ENCODE measurements around the gene LRRC39.

Gene LRRC39

GRCh38 chr1:100147875-100148274, 30.2 kb downstream of the LRRC39 start:
- DNase-seq (ENCODE audit: low read depth in 2 of 2): no peak

GRCh38 chr1:100146958-100147357, 31.1 kb downstream of the LRRC39 start:
- no peak for DNase-seq (ENCODE audit: low read depth in 2 of 2)

GRCh38 chr1:100145116-100145515, 32.9 kb downstream of the LRRC39 start:
- no peak for DNase-seq (ENCODE audit: low read depth in 2 of 2)

GRCh38 chr1:100142343-100142742, 35.7 kb downstream of the LRRC39 start:
- DNase-seq (ENCODE audit: low read depth in 2 of 2): no peak

- DNase-seq (ENCODE audit: low read depth in 2 of 2): no peak
Observed at GRCh38 chr1:100141192-100141591, 36.9 kb downstream of the LRRC39 start.

- DNase-seq (ENCODE audit: low read depth in 2 of 2): no peak
Observed at GRCh38 chr1:100137602-100138001, 40.5 kb downstream of the LRRC39 start.

- DNase-seq (ENCODE audit: low read depth in 2 of 2): no peak
Observed at GRCh38 chr1:100134872-100135271, 43.2 kb downstream of the LRRC39 start.

- DNase-seq (ENCODE audit: low read depth in 2 of 2): peak; percentile 96 to 97
Observed at GRCh38 chr1:100132566-100133477, 45.2 kb downstream of the LRRC39 start, which contains the start of the genes SASS6 and TRMT13. TSS of gene SASS6 (minus strand) at chr1:100132930. CDS start at chr1:100132814, 116 bp downstream. TSS of gene TRMT13 (plus strand) at chr1:100133163. CDS start at chr1:100133169, 6 bp downstream.

- DNase-seq (ENCODE audit: low read depth in 2 of 2): no peak
Observed at GRCh38 chr1:100131623-100132022, 46.4 kb downstream of the LRRC39 start.

- DNase-seq (ENCODE audit: low read depth in 2 of 2): no peak
Observed at GRCh38 chr1:100130552-100131077, 47.4 kb downstream of the LRRC39 start.

GRCh38 chr1:100127226-100127625, 50.8 kb downstream of the LRRC39 start:
- DNase-seq (ENCODE audit: low read depth in 2 of 2): no peak

- DNase-seq (ENCODE audit: low read depth in 2 of 2): peak; percentile 6 to 12
Observed at GRCh38 chr1:100122177-100122576, 55.9 kb downstream of the LRRC39 start.

- DNase-seq (ENCODE audit: low read depth in 2 of 2): no peak
Observed at GRCh38 chr1:100115524-100115923, 62.5 kb downstream of the LRRC39 start.

GRCh38 chr1:100109554-100110066, 68.4 kb downstream of the LRRC39 start:
- no peak for DNase-seq (ENCODE audit: low read depth in 2 of 2)

- no peak for DNase-seq (ENCODE audit: low read depth in 2 of 2)
Observed at GRCh38 chr1:100107696-100108095, 70.4 kb downstream of the LRRC39 start.

- no peak for DNase-seq (ENCODE audit: low read depth in 2 of 2)
Observed at GRCh38 chr1:100101564-100101963, 76.5 kb downstream of the LRRC39 start.

- DNase-seq (ENCODE audit: low read depth in 2 of 2): peak; percentile 16 to 17
Observed at GRCh38 chr1:100100202-100100601, 77.9 kb downstream of the LRRC39 start.

Data from fibroblast of skin of left biceps (primary cell).